ENCODE data around the gene NPAS3.

Gene NPAS3

DNA sequence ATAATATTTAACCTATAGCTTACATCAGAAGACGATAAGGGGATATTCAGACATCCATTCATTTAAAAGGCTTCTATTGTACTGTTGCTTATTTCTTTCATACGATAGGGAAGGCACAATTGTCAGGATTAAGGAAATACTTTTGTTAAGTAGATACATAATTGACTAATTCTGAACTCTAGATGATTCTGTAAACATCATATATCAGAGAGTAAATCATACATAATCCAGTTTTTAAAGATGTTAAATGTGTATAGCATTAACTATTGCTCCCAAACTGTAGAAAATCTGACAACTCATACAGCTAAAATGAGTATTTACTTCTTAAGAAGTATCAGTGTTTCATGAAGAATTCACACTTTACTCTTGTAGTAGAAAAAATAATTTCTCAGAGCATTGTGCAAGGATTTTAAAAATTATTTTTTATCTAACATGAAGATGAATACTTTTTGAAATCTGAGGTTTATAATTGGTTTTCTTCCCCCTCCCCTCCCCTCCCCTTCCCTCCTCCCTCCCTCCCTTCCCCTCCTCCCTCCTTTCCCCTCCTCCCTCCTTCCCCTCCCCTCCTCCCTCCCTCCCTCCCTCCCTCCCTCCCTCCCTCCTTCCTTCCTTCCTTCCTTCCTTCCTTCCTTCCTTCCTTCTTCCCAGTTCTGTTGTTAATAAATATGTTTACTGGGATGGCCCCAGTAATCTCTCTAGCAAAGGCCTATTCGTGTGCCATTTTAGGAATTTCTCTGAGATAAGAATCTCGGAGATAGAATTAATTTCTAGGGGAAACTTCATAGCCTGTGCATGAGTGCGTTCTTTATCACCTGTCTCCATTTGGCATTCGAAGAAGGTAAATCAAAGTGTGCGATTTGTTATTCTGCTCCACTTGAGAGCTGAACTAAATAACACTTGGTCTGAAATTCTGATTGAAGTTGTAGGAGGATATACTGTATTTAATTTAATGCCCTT is 2.3 kb downstream of the NPAS3 start:
- ATAC-seq (ENCODE audit: insufficient read depth, low read depth) (no peak), DNase-seq (no peak)
- H3K9me3 ChIP-seq (ENCODE audit: insufficient read depth, low read length, severe bottlenecking) = no peaks in the 10 kb centered on the region
- H3K4me1 ChIP-seq (ENCODE audit: insufficient read depth, low read length) = no peaks in the 10 kb centered on the region
- H4K20me1 ChIP-seq (ENCODE audit: insufficient read depth, low read length) = no peaks in the 10 kb centered on the region
- no peak overlapping the region for H3K4me3 ChIP-seq (ENCODE audit: low read depth in 1 of 2, low read length in 2 of 2)
- H3K79me2 ChIP-seq (ENCODE audit: insufficient read depth, low read length) = no peaks in the 10 kb centered on the region
- H2AFZ ChIP-seq (ENCODE audit: low read depth, low read length) = no peak overlapping the region
- no peak overlapping the region for H3K27ac ChIP-seq (ENCODE audit: low read length)
- H3K36me3 ChIP-seq (ENCODE audit: insufficient read depth, low read length) = no peaks in the 10 kb centered on the region
- H3K4me2 ChIP-seq (ENCODE audit: insufficient read depth, low read length) = no peak overlapping the region
- H3K27me3 ChIP-seq (ENCODE audit: insufficient read depth, low read length, poor library complexity) = no peaks in the 10 kb centered on the region
- no peak overlapping the region for H3K9ac ChIP-seq (ENCODE audit: low read depth, low read length)
- TF ChIP-seq CTCF (IDR thresholded peaks at IDR 0.05; ENCODE audit: borderline replicate concordance, extremely low read depth, low read length, poor library complexity, severe bottlenecking) (no peak), EZH2 (IDR thresholded peaks at IDR 0.05; ENCODE audit: borderline replicate concordance, low read depth, low read length, severe bottlenecking) (no peak)

DNA sequence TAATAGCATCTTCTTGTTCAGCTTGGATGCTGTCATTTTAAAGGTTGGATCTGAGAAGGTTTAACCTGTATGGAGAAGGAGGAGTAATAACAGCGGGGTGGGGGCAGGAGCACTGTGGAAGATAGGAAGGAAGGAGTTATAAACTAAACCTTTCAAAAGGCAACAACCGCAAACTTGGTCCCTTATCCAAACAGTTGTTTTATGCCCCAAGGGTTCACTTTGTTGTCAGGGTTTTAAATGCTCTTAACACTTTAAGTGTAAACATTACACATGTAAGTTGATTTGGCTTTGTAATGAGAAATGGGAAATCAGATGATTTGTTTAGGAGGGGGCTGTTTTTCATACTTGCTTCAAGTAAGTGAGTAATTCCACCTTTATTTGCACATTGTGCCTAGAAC is 3.0 kb downstream of the NPAS3 start:
- no peaks in the 10 kb centered on the region for H3K36me3 ChIP-seq (ENCODE audit: insufficient read depth, low read length)
- no peak overlapping the region for H3K4me3 ChIP-seq (ENCODE audit: low read depth in 1 of 2, low read length in 2 of 2)
- H3K27me3 ChIP-seq (ENCODE audit: insufficient read depth, low read length, poor library complexity) = no peaks in the 10 kb centered on the region
- H3K27ac ChIP-seq (ENCODE audit: low read length) = no peak overlapping the region
- H3K79me2 ChIP-seq (ENCODE audit: insufficient read depth, low read length) = no peaks in the 10 kb centered on the region
- no peak overlapping the region for H3K9ac ChIP-seq (ENCODE audit: low read depth, low read length)
- TF ChIP-seq CTCF (IDR thresholded peaks at IDR 0.05; ENCODE audit: borderline replicate concordance, extremely low read depth, low read length, poor library complexity, severe bottlenecking) = no peak
- no peak for TF ChIP-seq EZH2 (IDR thresholded peaks at IDR 0.05; ENCODE audit: borderline replicate concordance, low read depth, low read length, severe bottlenecking)
- ATAC-seq (ENCODE audit: insufficient read depth, low read depth) (no peak), DNase-seq (no peak)
- H2AFZ ChIP-seq (ENCODE audit: low read depth, low read length) = no peak overlapping the region
- no peaks in the 10 kb centered on the region for H3K4me1 ChIP-seq (ENCODE audit: insufficient read depth, low read length)
- H3K9me3 ChIP-seq (ENCODE audit: insufficient read depth, low read length, severe bottlenecking) = no peaks in the 10 kb centered on the region
- no peak overlapping the region for H3K4me2 ChIP-seq (ENCODE audit: insufficient read depth, low read length)
- no peaks in the 10 kb centered on the region for H4K20me1 ChIP-seq (ENCODE audit: insufficient read depth, low read length)

DNA sequence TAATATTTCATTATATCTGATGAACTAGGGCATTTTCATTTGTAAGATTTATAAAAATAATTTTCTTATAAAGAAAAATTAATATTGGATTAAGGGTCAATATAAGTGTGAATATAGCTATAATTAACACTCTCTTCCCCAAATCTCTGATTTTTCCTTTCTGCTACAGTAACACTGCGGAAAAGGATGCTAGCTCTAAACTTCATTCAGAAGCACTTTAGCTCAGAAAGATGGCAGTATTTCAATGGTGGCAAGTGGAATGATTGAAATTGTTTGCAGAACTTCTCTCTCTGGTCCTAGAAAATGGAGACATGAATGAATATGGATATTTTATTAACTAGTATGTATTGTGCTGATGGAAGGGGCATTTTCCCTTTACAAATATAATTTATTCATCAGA is 8.4 kb downstream of the NPAS3 start:
- ATAC-seq (ENCODE audit: insufficient read depth, low read depth) (no peak), DNase-seq (no peak)
- TF ChIP-seq CTCF (IDR thresholded peaks at IDR 0.05; ENCODE audit: borderline replicate concordance, extremely low read depth, low read length, poor library complexity, severe bottlenecking) = no peak
- no peak for TF ChIP-seq EZH2 (IDR thresholded peaks at IDR 0.05; ENCODE audit: borderline replicate concordance, low read depth, low read length, severe bottlenecking)
- H3K4me3 ChIP-seq (ENCODE audit: low read depth in 1 of 2, low read length in 2 of 2) = no peak overlapping the region
- H3K9me3 ChIP-seq (ENCODE audit: insufficient read depth, low read length, severe bottlenecking) = no peaks in the 10 kb centered on the region
- H3K27ac ChIP-seq (ENCODE audit: low read length) = no peak overlapping the region
- no peak overlapping the region for H3K4me2 ChIP-seq (ENCODE audit: insufficient read depth, low read length)
- no peaks in the 10 kb centered on the region for H3K36me3 ChIP-seq (ENCODE audit: insufficient read depth, low read length)
- H3K27me3 ChIP-seq (ENCODE audit: insufficient read depth, low read length, poor library complexity) = no peaks in the 10 kb centered on the region
- no peak overlapping the region for H2AFZ ChIP-seq (ENCODE audit: low read depth, low read length)
- no peak overlapping the region for H3K9ac ChIP-seq (ENCODE audit: low read depth, low read length)
- H3K79me2 ChIP-seq (ENCODE audit: insufficient read depth, low read length) = no peaks in the 10 kb centered on the region
- H4K20me1 ChIP-seq (ENCODE audit: insufficient read depth, low read length) = no peaks in the 10 kb centered on the region
- H3K4me1 ChIP-seq (ENCODE audit: insufficient read depth, low read length) = no peaks in the 10 kb centered on the region

Data from DND-41 (cell line).